Neural progenitor cell (in vitro differentiated cells): ENCODE results near the gene SH3BP2. TPM values are rescaled to one million over a fixed set of nuclear protein-coding genes. Genes with fewer than 3 reads are reported as not detected.

Source experiments
- DNase-seq: peaks from one replicate; pipeline ENCODE4 v3.0.0-alpha.2; 2016; ENCODE audit warnings: low spot score
- H2AFZ ChIP-seq: fragments of 200-600 bp; sonication (generic); replicated peaks from 2 replicates; pipeline ENCODE4 v1.6.1; 2016; ENCODE audit warnings: antibody characterized with exemption
- H3F3A ChIP-seq: fragments of 200-600 bp; sonication (generic); 2 replicates; pipeline ENCODE4 v1.6.1; 2016; ENCODE audit warnings: antibody characterized with exemption, low read depth
- H3K27ac ChIP-seq: fragments of 200-600 bp; sonication (generic); 2 replicates; pipeline ENCODE4 v1.5.1; 2016; ENCODE audit warnings: mild to moderate bottlenecking
- H3K27me3 ChIP-seq: fragments of 200-600 bp; sonication (generic); 2 replicates; pipeline ENCODE4 v1.6.1; 2016; ENCODE audit warnings: mild to moderate bottlenecking, moderate library complexity
- H3K36me3 ChIP-seq: fragments of 200-600 bp; sonication (generic); 2 replicates; pipeline ENCODE4 v1.5.1; 2016
- H3K4me1 ChIP-seq: fragments of 200-600 bp; sonication (generic); 2 replicates; pipeline ENCODE4 v1.6.1; 2016; ENCODE audit warnings: mixed run types
- H3K4me2 ChIP-seq: fragments of 200-600 bp; sonication (generic); 2 replicates; pipeline ENCODE4 v1.6.1; 2016
- H3K4me3 ChIP-seq: fragments of 200-600 bp; sonication (generic); 2 replicates; pipeline ENCODE4 v1.5.1; 2016
- H3K79me2 ChIP-seq: fragments of 200-600 bp; sonication (generic); 2 replicates; pipeline ENCODE4 v1.6.1; 2016; ENCODE audit warnings: low read depth
- H3K9ac ChIP-seq: fragments of 200-600 bp; sonication (generic); 2 replicates; pipeline ENCODE4 v1.6.1; 2016
- H3K9me3 ChIP-seq: fragments of 200-600 bp; sonication (generic); 2 replicates; pipeline ENCODE4 v1.5.1; 2016; ENCODE audit warnings: low read depth
- H4K20me1 ChIP-seq: fragments of 200-600 bp; sonication (generic); 2 replicates; pipeline ENCODE4 v1.6.1; 2016; ENCODE audit warnings: low read depth
- H3K27ac Mint-ChIP-seq: 3 replicates; pipeline ENCODE4 v1.8.0; 2021; ENCODE audit warnings: mixed read lengths
- H3K27me3 Mint-ChIP-seq: 2 replicates; pipeline ENCODE4 v1.8.0; 2022; ENCODE audit warnings: low read depth, mild to moderate bottlenecking, inconsistent platforms, moderate library complexity, mixed read lengths; ENCODE audit not compliant: insufficient read depth
- H3K36me3 Mint-ChIP-seq: 3 replicates; pipeline ENCODE4 v1.8.0; 2021; ENCODE audit warnings: mixed read lengths
- H3K4me1 Mint-ChIP-seq: 3 replicates; pipeline ENCODE4 v1.8.0; 2021; ENCODE audit warnings: mixed read lengths
- H3K4me3 Mint-ChIP-seq: 3 replicates; pipeline ENCODE4 v1.8.0; 2021; ENCODE audit warnings: mild to moderate bottlenecking, moderate library complexity, mixed read lengths
- H3K9me3 Mint-ChIP-seq: 3 replicates; pipeline ENCODE4 v1.8.0; 2020; ENCODE audit warnings: mixed read lengths
- CTCF ChIP-seq: fragments of 200-600 bp; sonication (generic); IDR thresholded peaks from 2 replicates; pipeline ENCODE4 v1.5.1; 2017; ENCODE audit warnings: antibody characterized with exemption, mild to moderate bottlenecking
- EZH2 ChIP-seq: fragments of 200-600 bp; sonication (generic); IDR thresholded peaks from 2 replicates; pipeline ENCODE4 v1.6.1; 2017; ENCODE audit warnings: antibody characterized with exemption, mild to moderate bottlenecking, moderate library complexity
- EZH2phosphoT487 ChIP-seq: fragments of 200-600 bp; sonication (generic); IDR thresholded peaks from 2 replicates; pipeline ENCODE4 v1.6.1; 2017; ENCODE audit warnings: antibody characterized with exemption
- total RNA-seq: library from RNA; depleted of rRNA; stranded (reverse); fragments of >200 nt; gene quantifications from 2 replicates; pipeline ENCODE4 v1.2.3, GENCODE V29; 2015; ENCODE audit warnings: low replicate concordance

Gene SH3BP2
- total RNA-seq, 1 donor from 2014 or later = 11.8 TPM

DNA sequence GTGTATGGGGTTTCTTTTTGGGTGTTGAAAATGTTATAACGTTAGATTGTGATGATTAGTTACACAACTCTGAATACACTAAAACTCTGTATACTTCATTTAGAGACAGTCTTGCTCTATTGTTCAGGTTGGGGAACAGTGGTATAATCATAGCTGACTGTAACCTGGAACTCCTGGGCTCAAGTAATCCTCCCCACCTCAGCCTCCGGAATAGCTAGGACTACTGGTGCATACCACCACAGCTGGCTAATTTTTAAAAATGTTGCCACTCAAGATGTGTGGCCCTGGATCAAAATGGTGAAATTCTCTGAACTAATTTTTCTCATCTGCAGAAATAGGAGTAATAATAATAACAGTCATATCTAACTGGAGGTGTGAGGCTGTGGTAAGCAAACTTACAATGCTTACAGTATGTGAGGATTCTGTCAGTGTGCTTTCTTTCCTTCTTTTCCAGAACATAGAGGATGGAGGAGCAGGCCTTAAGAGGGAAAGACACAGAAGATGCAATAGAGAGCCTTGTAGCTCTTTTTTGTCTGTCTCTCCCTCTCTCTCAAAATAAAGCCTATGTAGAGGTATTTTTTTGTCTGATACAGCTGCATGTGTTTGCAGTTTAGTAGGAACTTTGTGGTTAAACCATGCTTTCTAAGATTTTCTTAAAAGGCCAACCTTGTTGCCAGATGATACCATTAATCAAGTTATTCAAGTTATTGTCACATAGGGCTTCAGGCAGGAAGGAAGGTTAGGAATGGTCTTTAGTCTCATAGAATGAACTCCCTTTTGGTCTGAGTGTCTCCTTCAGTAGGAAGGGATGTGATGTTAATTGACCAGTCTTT, 58.3 kb downstream of the SH3BP2 start:
- Histone ChIP-seq H4K20me1 (peaks cover 90% of the 10 kb centered on the region), H3K4me1 (no peaks in the 10 kb centered on the region), H3F3A (peaks cover 9% of the 10 kb centered on the region), H3K79me2 (peaks cover 98% of the 10 kb centered on the region), H3K27ac (peak overlapping the region; percentile 54), H3K27me3 (no peaks in the 10 kb centered on the region), H3K4me3 (no peak overlapping the region), H3K36me3 (peaks cover 5% of the 10 kb centered on the region), H2AFZ (no peak overlapping the region), H3K9ac (no peak overlapping the region), H3K9me3 (no peaks in the 10 kb centered on the region), H3K4me2 (no peak overlapping the region)
- DNase-seq = no peak
- TF ChIP-seq EZH2 = no peak
- TF ChIP-seq EZH2phosphoT487 = no peak
- no peak for TF ChIP-seq CTCF
- Mint-ChIP-seq H3K9me3 (no peaks in the 10 kb centered on the region), H3K4me3 (no peak overlapping the region), H3K27me3 (no peaks in the 10 kb centered on the region), H3K27ac (no peak overlapping the region), H3K4me1 (peaks cover 16% of the 10 kb centered on the region), H3K36me3 (peaks cover 14% of the 10 kb centered on the region)

DNA sequence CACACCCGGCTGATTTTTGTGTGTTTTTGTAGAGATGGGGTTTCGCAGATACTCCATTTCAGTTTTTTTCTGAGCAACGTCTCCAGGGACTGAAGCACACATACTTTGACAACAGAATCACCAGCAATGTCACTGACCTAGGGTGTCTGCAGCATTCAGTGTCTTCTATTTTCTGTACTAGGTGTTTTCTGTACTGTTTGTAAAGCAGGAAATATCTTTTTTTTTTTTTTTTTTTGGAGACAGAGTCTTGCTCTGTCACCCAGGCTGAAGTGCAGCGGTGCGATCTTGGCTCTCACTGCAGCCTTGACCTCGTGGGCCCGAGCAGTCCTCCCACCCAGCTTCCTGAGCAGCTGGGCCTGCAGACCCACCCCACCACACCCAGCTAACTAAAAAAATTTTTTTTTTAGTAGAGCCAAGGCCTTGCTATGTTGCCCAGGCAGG, 59.6 kb downstream of the SH3BP2 start:
- Mint-ChIP-seq H3K4me3 (no peak overlapping the region), H3K9me3 (peaks cover 1% of the 10 kb centered on the region), H3K27ac (no peak overlapping the region), H3K36me3 (peaks cover 17% of the 10 kb centered on the region), H3K27me3 (no peaks in the 10 kb centered on the region), H3K4me1 (peaks cover 16% of the 10 kb centered on the region)
- Histone ChIP-seq H3K27me3 (no peaks in the 10 kb centered on the region), H2AFZ (no peak overlapping the region), H3K36me3 (peaks cover 5% of the 10 kb centered on the region), H3K4me2 (no peak overlapping the region), H3K27ac (no peak overlapping the region), H3K79me2 (peaks cover 98% of the 10 kb centered on the region), H3K4me1 (no peaks in the 10 kb centered on the region), H3F3A (peaks cover 9% of the 10 kb centered on the region), H3K9me3 (no peaks in the 10 kb centered on the region), H3K9ac (no peak overlapping the region), H3K4me3 (no peak overlapping the region), H4K20me1 (peaks cover 88% of the 10 kb centered on the region)
- DNase-seq = no peak
- TF ChIP-seq EZH2phosphoT487 = no peak

DNA sequence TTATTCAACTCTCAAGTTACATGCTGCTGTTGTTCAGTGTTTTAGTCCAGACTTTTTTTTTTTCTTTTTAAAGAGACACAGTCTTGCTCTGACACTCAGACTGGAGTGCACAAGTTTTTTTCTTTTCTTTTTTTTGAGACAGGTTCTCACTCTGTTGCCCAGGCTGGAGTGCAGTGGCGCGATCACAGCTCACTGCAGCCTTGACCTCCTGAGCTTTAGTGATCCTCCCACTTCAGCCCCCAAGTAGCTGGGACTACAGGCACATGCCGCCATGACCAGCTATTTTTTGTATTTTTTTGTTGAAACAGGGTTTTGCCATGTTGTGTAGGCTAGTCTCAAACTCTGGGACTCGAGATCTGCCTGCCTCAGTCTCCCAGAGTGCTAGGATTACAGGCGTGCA, 62.7 kb downstream of the SH3BP2 start:
- H3F3A ChIP-seq = peaks cover 9% of the 10 kb centered on the region
- H3K4me3 ChIP-seq = no peak overlapping the region
- H3K27me3 ChIP-seq = no peaks in the 10 kb centered on the region
- no peak overlapping the region for H2AFZ ChIP-seq
- H3K4me2 ChIP-seq = no peak overlapping the region
- peaks cover 3% of the 10 kb centered on the region for H3K9me3 Mint-ChIP-seq
- no peaks in the 10 kb centered on the region for H3K27me3 Mint-ChIP-seq
- H3K9me3 ChIP-seq = no peaks in the 10 kb centered on the region
- peaks cover 19% of the 10 kb centered on the region for H3K36me3 Mint-ChIP-seq
- DNase-seq = no peak
- H3K4me1 Mint-ChIP-seq = peaks cover 9% of the 10 kb centered on the region
- peaks cover 91% of the 10 kb centered on the region for H4K20me1 ChIP-seq
- no peak overlapping the region for H3K27ac Mint-ChIP-seq
- H3K27ac ChIP-seq = no peak overlapping the region
- peaks cover 12% of the 10 kb centered on the region for H3K4me1 ChIP-seq
- H3K36me3 ChIP-seq = peaks cover 5% of the 10 kb centered on the region
- no peak for TF ChIP-seq CTCF
- no peak for TF ChIP-seq EZH2
- no peak overlapping the region for H3K9ac ChIP-seq
- peaks cover 100% of the 10 kb centered on the region for H3K79me2 ChIP-seq
- no peak overlapping the region for H3K4me3 Mint-ChIP-seq

DNA sequence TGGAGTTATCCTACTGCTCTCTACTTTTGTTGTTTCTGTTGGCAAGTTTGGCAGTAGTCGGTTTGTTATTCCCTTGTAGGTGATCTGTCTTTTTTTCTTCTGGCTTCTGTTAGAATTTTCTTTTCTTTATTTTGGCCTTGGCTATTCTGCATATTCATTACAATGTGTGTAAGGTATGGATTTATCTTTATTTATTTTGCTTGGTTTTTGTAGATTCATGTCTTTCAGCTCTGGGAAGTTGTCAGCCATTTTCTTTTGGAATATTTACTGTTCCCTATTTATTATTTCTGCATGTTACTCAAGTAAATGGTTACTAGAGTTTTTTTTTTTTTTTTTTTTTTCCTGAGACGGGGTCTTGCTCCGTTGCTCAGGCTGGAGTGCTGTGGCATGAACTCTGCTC, 63.4 kb downstream of the SH3BP2 start:
- TF ChIP-seq CTCF = no peak
- no peak for TF ChIP-seq EZH2
- no peak for TF ChIP-seq EZH2phosphoT487
- Histone ChIP-seq H3K79me2 (peaks cover 100% of the 10 kb centered on the region), H3K4me1 (peaks cover 19% of the 10 kb centered on the region), H4K20me1 (peaks cover 91% of the 10 kb centered on the region), H3K36me3 (peaks cover 5% of the 10 kb centered on the region), H3K4me3 (no peak overlapping the region), H3K27me3 (no peaks in the 10 kb centered on the region), H3K9ac (no peak overlapping the region), H2AFZ (no peak overlapping the region), H3K9me3 (no peaks in the 10 kb centered on the region), H3F3A (peaks cover 2% of the 10 kb centered on the region), H3K4me2 (no peak overlapping the region), H3K27ac (no peak overlapping the region)
- Mint-ChIP-seq H3K27ac (no peak overlapping the region), H3K4me3 (no peak overlapping the region), H3K4me1 (peaks cover 16% of the 10 kb centered on the region), H3K27me3 (peaks cover 2% of the 10 kb centered on the region), H3K9me3 (peaks cover 3% of the 10 kb centered on the region), H3K36me3 (peaks cover 19% of the 10 kb centered on the region)
- no peak for DNase-seq
